GM19328 (cell line): ENCODE measurements around the gene FGD5.

Experiments
- ATAC-seq: cut with Tn5 transposase; IDR thresholded peaks from one replicate; pipeline ENCODE4 v1.9.1; 2021; ENCODE audit warnings: mild to moderate bottlenecking, moderate library complexity; ENCODE audit not compliant: unreplicated experiment

Gene FGD5, protein sequence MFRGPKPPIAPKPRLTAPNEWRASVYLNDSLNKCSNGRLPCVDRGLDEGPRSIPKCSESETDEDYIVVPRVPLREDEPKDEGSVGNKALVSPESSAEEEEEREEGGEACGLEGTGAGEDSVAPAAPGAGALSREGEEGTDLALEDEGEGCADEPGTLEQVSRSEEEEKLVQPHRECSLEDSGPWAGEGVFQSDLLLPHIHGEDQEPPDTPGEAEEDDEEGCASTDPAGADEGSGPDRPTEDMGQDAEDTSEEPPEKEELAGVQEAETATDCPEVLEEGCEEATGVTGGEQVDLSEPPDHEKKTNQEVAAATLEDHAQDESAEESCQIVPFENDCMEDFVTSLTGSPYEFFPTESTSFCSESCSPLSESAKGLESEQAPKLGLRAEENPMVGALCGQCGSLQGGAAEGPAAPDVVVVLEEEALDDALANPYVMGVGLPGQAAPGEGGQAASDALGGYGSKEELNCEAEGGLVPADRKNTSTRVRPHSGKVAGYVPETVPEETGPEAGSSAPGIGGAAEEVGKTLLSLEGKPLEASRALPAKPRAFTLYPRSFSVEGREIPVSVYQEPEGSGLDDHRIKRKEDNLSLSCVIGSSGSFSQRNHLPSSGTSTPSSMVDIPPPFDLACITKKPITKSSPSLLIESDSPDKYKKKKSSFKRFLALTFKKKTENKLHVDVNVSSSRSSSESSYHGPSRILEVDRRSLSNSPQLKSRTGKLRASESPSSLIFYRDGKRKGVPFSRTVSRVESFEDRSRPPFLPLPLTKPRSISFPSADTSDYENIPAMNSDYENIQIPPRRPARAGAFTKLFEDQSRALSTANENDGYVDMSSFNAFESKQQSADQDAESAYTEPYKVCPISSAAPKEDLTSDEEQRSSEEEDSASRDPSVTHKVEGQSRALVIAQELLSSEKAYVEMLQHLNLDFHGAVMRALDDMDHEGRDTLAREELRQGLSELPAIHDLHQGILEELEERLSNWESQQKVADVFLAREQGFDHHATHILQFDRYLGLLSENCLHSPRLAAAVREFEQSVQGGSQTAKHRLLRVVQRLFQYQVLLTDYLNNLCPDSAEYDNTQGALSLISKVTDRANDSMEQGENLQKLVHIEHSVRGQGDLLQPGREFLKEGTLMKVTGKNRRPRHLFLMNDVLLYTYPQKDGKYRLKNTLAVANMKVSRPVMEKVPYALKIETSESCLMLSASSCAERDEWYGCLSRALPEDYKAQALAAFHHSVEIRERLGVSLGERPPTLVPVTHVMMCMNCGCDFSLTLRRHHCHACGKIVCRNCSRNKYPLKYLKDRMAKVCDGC (N-terminal part only)

DNA sequence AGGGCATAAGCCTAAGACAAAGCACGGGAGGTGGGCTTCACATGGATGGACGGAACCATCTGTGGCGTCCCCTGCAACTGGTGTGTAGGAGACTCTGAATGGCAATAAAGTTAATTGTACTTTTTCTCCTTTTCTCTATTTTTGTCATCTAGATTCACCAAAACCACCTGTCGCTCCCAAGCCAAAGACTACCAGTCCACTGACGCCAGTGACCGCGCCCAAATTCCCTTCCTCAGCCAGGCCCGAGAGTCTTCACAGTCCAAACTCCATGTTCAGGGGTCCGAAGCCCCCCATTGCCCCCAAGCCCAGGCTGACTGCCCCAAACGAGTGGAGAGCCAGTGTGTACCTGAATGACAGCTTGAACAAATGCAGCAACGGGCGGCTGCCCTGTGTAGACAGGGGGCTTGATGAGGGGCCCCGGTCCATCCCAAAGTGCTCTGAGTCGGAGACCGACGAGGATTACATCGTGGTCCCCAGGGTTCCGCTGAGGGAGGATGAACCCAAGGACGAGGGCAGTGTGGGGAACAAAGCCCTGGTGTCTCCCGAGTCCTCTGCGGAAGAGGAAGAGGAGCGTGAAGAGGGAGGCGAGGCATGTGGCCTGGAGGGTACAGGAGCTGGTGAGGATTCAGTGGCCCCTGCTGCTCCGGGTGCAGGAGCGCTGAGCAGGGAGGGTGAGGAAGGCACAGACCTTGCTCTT, at the start of gene FGD5:
Gene FGD5 (plus strand): TSS at position 159 of the 697 bp plus-strand sequence. CDS start 110 bp downstream, at position 269.
- no peak for ATAC-seq

DNA sequence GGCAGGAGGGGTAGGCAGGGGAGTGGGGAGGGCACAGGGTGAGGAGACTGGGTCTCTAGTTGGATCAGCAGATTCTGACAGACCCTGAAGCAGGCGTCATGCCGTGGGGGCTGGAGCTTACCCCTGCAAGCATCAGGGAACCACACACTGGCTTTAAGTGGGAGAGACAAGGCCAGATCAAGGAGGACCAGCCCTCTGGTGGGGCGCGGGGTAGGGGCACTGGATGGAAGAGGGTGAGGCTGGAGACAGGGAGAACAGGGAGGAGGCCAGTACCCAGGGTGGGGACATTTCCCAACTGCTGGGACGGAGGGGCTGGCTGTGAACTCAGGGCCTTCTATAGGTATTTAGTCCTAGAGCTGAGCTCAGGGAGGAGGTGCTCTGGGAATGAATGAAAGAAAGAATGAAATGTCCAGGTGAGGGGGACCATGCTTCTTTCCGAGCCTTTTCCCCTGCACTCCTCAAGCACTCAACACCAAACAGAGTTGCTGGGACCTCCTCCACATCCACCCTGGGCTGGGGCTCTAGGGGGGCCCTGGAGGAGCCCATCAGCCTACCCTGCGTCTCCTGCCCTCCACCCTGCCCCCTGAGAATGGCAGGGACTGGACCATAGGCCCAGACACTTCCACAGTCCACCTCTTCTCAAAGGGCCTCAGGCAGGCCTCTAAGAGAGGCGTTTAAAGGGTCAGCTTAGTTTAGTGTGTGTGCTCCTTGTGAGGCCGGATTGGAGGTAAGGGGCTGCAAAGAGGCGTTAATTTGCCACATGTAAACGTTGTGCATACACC, 49.0 kb upstream of the FGD5 start:
- ATAC-seq: no peak

DNA sequence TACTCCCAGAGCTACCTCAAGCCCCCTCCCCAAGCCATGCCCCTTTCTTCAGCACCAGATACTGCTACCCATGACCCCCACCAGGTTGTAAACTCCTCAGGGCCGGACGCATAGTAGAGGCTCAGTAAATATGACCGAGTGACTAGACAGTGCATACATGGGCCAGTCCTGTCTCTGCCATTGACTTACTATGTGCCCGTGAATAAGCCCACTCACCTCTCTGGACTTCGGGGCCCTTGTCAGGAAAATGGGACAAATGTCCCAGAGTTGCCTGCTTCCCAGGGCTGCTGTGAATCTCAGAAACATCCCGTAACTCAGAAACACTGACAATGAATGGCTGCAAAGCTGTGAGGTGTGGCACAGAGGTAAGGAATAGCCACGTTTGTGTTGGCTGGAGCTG, 48.2 kb upstream of the FGD5 start:
- no peak for ATAC-seq

DNA sequence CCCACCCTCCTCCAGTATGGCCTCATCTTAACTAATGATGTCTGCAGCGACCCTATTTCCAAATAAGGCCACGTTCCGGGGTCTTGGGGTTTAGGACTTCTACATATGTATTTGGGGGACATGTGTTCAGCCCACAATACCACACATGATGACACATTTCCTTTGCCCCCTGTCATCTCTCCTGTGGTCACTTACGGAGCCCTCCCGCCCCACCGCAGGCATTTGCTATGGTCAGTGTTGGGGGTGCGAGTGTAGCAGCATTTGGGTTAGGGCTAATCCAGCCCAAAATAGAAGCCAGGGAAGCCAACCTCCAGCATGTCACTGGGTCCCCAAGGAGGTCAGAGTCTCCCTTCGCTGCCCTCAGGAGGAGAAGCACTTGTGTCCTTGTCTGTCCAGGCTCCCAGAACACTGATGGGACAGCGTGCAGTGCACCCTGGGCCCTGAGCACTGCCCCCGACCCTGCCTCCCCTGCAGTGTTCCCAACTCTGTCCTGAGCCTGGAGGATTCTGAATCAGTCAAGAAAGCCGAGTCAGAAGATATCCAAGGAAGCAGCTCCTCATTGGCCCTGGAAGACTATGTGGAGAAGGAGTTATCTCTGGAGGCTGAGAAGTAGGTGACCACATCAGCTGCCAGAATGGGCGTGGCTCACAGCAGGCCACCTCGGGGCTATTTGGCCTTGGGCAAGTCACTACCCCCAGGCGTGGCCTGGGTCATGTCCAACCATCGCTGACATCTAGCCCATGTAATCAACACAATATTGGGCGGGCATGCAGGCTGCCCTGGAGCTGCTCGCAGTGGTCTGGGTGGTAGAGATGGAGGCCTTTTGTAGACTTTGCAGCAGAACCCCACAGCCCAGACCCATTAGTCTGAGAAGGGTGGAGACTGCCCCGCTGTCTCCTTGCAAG, 46.9 kb upstream of the FGD5 start:
- no peak for ATAC-seq

DNA sequence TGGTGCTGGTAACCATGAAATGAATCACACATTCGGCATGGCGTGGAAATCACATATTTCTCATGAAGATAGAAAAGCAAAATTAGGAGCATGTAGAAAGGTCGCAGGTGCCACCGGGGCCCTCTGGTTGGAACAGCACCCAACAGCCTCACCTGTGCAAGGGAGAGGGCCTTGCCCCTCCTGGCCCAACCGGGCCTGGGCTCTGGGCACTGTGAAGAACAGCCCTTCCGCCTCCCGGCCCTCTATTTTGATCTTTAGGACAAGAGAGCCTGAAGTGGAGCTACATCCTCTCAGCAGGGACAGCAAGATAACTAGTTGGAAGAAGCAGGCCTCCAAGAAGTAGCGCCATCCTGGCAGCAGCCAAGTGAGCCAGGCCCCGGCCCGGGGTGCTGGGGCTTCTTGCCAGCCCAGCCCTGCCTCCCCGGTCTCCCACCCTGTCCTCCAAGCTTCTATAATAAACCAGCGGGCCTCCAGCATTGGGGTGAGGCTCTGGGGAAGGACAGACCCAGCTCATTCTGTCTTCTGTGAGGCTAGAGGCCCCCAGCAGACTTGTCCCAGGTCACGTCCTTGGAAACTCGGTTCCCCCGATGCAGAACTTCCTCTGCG, 46.1 kb upstream of the FGD5 start:
- ATAC-seq: no peak

DNA sequence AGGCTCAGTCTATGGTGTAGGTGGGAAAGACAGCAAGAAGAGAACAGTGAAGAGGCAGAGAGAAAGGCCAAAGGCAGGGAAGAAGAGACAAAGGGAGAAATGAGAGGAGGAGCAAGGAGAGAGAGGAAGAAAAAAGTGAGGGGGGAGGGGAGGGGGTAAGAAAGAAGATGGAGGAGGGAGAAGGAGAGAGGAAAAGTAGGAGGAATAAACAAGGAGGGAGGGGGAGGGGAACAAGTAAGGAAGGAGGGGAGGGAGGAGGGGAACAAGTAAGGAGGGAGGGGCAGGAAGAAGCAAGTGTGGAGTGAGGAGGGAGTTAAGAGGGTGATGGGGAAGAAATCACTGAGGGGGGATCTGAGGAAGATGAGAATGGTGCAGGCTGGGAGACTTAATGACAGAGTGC, 45.5 kb upstream of the FGD5 start:
- ATAC-seq: no peak

DNA sequence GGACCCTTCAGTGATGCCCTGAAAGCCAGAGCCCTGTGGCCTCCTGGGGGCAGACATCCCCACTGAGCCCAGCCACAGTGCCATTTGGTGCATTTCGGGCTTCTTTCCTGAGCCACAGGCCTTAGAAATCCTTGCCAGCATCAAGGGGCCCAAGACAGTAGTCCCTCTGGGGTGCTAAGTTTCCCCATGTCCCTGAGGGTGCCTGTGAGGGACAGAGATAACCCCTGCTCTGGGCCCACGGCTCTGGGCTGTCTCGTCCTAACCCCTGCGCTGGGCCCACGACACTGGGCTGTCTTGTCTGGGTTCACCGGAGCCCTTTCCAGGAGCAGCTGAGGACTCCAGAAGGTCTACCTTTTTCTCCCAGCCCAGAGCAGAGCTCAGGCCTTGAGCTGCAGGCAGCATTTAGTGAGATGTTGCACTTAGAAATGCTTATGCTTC, 45.1 kb upstream of the FGD5 start:
- ATAC-seq: no peak

DNA sequence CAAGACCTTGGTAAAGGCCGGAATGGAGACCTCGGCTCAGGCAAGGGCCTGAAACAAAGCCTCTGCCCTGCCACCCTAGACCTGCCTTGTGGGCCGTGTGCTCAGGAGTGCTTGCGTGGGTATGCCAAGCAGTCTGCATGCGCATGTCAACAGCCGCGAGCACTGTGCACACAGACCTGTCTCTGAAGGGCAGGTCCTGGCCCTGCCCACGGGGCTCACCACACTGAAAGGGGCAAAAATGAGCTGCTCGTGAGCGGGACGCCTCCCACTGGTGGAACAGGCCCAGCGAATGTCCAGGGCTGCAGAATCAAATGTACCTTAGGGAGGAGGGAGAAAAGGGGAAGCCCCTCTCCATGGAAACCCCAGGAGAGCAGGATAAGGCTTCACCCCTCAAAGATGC, 44.3 kb upstream of the FGD5 start:
- no peak for ATAC-seq

DNA sequence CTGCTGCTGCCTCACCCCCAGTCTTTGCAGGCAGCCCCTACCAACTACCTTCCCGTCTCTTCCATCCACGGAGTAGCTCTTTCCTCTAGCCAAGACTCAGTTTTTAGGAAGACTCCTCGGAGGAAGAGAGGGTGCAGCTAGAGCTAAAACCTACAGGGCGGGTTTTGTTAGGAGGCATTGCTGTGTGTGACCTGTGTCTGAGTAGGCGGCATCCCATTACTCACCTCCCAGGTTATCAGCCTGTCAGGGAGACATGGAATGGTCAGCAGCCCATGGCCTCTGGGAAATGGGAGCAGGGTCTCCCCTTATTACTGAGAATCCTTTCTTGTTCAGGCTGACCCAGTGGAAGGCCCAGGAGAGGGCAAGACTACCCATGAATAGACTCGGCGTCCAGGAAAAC, 43.8 kb upstream of the FGD5 start:
- ATAC-seq: no peak

DNA sequence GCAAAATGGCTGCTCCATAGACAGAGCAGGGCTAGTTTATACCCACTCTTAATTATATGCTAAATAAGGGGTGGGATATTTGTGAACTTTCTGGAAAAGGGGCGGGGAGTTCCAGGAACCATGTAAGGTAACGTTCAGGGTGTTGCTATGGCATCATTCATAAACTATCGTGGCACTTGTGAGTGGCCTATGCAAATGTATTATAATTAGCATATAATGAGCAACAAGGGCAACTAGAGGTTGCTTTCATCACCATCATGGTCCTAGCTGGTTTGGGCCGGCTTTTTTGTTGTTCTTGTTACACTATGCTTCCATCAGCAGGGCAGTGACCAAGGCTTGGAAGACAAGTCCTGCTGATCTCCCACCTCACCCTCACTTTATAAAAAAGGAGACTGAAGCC, 43.2 kb upstream of the FGD5 start:
- no peak for ATAC-seq

DNA sequence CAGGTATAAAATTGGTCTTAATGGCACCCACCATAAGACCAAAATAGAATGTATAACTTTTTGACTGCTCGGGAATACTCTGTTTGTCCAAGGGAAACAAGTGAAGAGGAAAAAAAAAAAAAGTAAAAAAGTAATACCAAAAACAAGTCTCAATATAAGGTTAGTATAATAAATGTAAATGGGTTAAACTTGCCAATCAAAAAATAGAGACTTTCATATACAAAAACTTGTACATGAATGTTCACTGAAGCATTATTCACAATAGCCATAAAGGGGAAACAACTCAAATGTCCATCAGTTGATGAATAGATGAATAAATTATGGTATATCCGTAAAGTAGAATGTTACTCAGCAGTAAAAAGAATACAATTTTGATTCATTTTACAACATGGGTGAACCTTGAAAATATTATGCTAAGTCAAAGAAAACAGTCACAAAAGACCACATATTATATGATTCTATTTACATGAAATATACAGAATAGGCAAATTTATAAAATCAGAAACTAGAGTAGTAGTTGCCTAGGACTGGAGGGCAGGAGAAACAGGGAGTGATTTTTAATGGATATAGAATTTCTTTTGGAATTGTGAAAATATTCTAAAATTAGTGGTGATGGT, 39.6 kb upstream of the FGD5 start:
- no peak for ATAC-seq

DNA sequence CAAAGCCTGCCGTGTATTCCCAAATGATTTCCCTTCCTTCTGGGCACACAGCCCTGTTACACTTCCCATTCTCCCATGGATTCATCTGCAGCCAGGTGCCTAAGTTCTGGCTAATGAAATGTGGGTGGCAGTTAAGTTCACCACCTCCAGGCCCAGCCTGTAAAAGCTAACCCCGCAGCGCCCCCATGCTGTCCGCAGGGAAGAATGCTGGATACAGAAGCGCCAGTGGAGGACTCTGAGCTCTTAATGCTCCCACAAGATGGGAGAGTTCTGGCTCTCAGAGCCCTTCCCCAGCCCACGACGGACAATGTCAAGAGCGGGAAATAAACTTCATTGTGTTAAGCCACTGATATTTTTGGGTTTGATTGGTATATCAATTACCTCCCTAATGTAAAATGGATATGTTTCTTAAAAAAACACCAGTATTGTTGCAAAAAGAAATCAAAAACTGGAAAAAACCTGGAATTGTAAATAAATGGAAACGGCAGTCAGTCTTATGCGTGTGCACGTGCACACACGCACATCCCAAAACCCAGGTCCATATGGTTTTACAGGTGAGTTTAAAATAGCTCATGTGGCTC, 37.7 kb upstream of the FGD5 start:
- no peak for ATAC-seq

DNA sequence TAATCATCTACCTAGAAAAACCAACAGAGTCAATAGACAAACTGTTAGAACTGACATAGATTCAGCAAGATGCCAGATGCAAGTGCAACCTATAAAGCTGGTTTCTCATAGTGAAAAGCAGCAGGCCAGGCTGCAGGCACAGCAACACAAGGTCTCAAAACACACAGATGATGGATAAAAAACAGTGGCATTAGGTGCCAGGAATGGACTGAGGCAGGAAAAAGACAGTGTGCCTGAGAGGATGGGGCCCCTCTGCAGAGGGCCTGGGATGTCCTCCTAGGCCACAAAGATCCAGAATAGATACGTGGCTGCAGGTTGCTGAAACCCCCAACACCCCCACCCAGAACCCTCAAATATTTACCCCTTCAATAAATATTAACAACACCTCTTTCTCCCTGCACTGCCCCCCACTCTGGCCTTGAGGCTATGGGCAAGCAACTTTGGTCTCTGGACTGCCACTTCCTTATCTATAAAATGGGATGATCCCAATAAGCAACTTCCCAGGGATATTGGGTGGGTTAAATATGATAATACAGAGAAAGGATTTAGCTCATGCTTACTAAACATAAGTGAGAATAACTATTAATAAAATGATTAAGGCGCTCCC, 35.2 kb upstream of the FGD5 start:
- no peak for ATAC-seq

DNA sequence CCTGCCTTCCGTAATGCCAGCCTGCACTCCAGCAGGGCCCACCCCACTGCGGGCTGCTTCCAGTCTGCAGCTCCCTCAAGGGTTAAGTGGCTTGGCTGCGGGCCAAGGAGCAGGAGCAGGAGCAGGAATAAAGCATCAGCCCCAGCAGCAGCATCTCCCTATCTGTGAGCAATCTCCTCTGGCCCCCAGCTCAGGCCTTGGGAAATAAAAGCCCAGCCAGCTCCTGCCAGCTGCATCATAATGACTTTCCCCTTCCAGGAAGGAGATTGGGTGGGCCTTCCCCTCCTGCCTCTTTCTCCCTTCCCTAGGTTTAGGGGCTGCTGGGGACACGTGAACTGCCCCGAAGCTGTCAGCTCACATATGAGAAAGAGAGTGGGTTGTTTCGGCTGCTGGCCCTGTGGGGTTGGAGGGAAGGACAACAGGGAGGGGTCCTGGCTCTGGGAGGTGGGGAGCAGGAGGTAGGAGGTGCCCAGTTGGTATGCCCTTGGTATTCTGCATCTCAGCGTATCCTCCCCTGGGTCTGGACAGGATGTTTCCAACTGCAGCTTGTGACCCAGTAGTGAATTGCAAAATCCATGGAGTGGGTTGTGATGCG, 34.6 kb upstream of the FGD5 start:
- ATAC-seq: no peak

DNA sequence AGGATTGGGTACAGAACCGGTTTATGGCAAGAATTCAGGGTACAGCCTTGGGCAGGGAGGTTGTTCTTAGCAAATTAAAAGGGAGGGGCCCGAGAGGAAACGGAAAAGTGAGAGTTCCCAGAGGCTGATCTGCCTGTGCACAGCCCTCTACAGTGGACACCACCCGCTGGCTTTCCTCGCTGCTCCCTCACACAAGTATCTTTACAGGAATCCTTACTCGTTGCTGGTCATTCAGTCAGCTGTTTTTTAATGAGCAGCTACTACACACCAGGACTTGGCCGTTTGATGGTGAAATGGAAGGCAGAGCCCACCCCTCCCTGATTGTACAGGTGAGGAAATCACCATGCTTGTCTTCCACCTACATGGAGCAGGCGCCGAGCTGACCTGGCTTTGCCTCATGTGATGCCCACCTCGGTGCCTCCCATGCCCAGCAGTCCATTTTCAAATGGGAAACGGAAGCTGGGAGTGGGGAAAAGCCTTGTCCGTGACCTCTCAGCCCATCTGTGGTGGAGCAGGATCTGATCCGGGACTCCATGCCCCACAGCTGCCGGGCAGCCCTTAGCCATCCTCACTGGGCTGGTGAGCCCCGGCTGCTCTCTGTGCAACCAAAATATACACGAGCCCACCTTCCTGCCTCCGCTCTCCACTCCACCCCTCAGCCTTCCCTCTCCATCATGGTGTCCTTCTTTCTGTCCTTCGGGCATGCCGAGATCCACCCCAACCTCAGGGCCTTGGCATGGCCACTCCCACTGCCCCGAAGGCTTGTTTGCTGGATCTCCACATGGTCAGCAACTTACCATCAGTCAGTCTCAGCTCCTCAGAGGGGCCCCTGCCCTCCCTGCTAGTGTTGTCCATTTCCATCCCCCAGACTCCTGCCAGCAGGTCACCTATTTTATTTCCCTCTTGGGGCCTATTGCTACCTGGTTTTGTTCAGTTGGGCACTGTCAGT, 33.3 kb upstream of the FGD5 start:
- ATAC-seq: no peak

DNA sequence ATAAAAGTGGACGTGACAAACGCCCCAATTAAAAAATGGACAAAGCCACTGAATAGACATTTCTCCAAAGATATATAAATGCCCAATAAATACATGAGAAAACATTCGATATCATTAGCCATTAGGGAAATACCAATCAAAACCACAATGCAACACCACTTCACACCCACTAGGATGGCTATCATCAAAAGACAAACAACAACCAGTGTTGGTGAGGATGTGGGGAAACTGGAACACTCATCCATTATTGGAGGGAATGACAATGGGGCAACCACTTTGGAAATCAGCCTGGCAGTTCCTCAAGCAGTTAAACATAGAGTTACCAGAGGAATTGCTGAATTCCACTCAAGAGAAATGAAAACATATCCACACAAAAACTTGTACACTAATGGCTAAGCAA, 32.4 kb upstream of the FGD5 start:
- no peak for ATAC-seq
